Astrocyte (in vitro differentiated cells and primary cell): ENCODE data around the gene RAB39B.

Experiments
- CTCF ChIP-seq: IDR thresholded peaks from 2 replicates; pipeline ENCODE4 v1.5.1; 2011; ENCODE audit warnings: low read depth, mild to moderate bottlenecking, inconsistent platforms, low read length, moderate library complexity; ENCODE audit not compliant: insufficient read depth
- EZH2 ChIP-seq: IDR thresholded peaks from 2 replicates; pipeline ENCODE4 v1.6.1; 2012; ENCODE audit warnings: mild to moderate bottlenecking, low read length, inconsistent platforms; ENCODE audit not compliant: insufficient read depth

- TF ChIP-seq EZH2 (no peak), CTCF (no peak)
Observed at GRCh38 chrX:155247497-155247896, 16.8 kb downstream of the RAB39B start.
